ENCODE results near the gene AJAP1.

DNA sequence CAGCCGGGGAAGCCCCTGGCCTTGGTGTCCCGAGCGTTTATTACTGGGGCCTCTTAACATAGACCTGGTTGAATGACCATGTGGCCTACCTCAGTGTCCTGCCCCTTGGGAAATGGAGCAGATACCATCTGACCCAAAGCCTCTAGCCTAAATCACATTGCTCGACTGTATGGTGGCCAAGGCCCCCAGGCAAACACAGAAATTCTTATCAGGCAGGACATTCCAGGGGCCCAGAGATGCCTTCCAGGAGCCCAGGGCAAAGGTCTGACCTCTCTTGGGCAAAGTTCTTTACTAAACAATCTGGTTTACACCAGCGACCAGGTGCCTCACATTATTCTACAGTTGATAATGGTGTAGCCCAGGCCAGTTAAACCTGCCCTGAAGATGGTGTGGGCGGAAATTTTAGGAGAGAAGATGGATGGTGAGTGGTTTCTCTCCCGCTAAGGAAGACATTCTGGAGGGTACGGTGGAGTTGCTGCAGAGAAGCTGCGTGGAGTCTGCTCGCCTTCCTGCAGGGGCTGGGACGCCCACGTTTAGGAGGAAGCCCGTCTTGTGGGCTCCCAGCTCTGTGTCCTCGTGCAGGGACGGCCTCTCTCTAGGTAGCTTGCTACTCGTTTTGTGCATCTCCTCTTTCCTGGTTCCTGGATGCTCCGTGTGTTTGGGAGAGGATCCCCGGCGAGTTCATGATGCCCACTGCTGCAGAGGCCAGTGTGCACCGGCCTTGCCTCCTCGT, 21.2 kb downstream of the AJAP1 start:
- TF ChIP-seq, protein P1, sequence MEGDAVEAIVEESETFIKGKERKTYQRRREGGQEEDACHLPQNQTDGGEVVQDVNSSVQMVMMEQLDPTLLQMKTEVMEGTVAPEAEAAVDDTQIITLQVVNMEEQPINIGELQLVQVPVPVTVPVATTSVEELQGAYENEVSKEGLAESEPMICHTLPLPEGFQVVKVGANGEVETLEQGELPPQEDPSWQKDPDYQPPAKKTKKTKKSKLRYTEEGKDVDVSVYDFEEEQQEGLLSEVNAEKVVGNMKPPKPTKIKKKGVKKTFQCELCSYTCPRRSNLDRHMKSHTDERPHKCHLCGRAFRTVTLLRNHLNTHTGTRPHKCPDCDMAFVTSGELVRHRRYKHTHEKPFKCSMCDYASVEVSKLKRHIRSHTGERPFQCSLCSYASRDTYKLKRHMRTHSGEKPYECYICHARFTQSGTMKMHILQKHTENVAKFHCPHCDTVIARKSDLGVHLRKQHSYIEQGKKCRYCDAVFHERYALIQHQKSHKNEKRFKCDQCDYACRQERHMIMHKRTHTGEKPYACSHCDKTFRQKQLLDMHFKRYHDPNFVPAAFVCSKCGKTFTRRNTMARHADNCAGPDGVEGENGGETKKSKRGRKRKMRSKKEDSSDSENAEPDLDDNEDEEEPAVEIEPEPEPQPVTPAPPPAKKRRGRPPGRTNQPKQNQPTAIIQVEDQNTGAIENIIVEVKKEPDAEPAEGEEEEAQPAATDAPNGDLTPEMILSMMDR (IDR thresholded peaks at IDR 0.05; ENCODE audit: poor library complexity) = no peak
- TF ChIP-seq EZH2 (IDR thresholded peaks at IDR 0.05; ENCODE audit: borderline replicate concordance) (no peak), EZH2phosphoT487 (IDR thresholded peaks at IDR 0.05; ENCODE audit: low read depth, severe bottlenecking, unreplicated experiment) (no peak)
